ENCODE measurements around the gene C1orf232. TPM values are rescaled to one million over a fixed set of nuclear protein-coding genes. Genes with fewer than 3 reads are reported as not detected.

C1orf232 gene
- total and polyA plus RNA-seq, 9 of the 15 experiments (the other 6 are each of a cell fraction or from before 2014, with no cell fraction given), result not detected

DNA sequence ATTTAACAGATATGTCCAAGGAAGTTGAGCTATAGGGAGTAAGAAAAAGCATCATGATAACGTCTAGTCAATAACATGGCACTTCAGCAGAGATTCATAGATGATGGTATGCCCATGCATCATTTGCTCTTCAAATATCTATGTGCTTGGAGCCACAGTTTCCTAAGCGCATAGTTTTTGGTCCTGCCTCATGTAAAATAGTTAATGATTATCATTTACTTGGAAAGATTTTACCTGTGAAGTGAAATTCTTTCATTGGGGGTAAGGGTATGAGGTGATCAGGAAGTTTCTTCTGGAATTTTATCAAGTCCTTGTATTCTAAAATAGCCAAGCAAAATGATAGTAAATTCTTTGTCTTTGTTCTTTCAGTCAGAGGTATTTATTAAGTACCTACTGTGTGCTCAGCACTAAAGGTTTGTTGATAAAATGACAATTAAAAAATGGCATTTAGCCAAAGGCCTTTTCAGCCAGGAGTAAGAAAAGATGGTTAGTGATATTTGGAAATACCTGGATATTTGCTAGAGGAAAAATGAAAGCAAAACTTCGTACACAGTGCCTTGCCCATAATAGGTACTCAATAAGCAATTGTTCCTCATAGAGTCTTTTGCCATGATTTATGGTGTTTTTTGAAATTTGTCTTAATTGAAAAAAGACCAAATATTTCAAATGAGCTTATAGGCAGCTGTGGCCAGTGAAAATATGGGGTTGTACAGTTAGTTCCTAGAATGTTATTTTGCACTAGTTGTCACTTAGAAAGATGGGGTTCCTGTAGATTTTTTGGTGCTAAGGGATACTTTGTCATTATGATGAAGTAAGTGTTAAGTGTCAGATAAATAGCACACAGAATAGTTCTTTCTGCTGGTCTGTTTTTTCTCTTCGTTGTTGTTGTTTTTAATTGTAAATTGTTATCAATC, 44.1 kb downstream of the C1orf232 start (continued):
- TF ChIP-seq, protein P1, sequence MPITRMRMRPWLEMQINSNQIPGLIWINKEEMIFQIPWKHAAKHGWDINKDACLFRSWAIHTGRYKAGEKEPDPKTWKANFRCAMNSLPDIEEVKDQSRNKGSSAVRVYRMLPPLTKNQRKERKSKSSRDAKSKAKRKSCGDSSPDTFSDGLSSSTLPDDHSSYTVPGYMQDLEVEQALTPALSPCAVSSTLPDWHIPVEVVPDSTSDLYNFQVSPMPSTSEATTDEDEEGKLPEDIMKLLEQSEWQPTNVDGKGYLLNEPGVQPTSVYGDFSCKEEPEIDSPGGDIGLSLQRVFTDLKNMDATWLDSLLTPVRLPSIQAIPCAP (CRISPR knock-in tag; IDR thresholded peaks at IDR 0.05; ENCODE audit: borderline replicate concordance), result no peak
- TF ChIP-seq, protein P2, sequence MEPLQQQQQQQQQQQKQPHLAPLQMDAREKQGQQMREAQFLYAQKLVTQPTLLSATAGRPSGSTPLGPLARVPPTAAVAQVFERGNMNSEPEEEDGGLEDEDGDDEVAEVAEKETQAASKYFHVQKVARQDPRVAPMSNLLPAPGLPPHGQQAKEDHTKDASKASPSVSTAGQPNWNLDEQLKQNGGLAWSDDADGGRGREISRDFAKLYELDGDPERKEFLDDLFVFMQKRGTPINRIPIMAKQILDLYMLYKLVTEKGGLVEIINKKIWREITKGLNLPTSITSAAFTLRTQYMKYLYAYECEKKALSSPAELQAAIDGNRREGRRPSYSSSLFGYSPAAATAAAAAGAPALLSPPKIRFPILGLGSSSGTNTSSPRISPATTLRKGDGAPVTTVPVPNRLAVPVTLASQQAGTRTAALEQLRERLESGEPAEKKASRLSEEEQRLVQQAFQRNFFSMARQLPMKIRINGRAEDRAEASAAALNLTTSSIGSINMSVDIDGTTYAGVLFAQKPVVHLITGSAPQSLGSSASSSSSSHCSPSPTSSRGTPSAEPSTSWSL (CRISPR knock-in tag; IDR thresholded peaks at IDR 0.05; ENCODE audit: borderline replicate concordance), result no peak
- peak; percentile 18 for TF ChIP-seq TAF9B (IDR thresholded peaks at IDR 0.05; ENCODE audit: partially characterized antibody)
- TF ChIP-seq, protein P3, sequence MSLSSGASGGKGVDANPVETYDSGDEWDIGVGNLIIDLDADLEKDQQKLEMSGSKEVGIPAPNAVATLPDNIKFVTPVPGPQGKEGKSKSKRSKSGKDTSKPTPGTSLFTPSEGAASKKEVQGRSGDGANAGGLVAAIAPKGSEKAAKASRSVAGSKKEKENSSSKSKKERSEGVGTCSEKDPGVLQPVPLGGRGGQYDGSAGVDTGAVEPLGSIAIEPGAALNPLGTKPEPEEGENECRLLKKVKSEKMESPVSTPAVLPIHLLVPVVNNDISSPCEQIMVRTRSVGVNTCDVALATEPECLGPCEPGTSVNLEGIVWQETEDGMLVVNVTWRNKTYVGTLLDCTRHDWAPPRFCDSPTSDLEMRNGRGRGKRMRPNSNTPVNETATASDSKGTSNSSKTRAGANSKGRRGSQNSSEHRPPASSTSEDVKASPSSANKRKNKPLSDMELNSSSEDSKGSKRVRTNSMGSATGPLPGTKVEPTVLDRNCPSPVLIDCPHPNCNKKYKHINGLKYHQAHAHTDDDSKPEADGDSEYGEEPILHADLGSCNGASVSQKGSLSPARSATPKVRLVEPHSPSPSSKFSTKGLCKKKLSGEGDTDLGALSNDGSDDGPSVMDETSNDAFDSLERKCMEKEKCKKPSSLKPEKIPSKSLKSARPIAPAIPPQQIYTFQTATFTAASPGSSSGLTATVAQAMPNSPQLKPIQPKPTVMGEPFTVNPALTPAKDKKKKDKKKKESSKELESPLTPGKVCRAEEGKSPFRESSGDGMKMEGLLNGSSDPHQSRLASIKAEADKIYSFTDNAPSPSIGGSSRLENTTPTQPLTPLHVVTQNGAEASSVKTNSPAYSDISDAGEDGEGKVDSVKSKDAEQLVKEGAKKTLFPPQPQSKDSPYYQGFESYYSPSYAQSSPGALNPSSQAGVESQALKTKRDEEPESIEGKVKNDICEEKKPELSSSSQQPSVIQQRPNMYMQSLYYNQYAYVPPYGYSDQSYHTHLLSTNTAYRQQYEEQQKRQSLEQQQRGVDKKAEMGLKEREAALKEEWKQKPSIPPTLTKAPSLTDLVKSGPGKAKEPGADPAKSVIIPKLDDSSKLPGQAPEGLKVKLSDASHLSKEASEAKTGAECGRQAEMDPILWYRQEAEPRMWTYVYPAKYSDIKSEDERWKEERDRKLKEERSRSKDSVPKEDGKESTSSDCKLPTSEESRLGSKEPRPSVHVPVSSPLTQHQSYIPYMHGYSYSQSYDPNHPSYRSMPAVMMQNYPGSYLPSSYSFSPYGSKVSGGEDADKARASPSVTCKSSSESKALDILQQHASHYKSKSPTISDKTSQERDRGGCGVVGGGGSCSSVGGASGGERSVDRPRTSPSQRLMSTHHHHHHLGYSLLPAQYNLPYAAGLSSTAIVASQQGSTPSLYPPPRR (CRISPR knock-in tag; IDR thresholded peaks at IDR 0.05; ENCODE audit: borderline replicate concordance), result no peak
- TF ChIP-seq TAL1 (IDR thresholded peaks at IDR 0.05), result no peak
- no peak for TF ChIP-seq CREB1 (IDR thresholded peaks at IDR 0.05)
- TF ChIP-seq CREB1 (CRISPR knock-in tag; IDR thresholded peaks at IDR 0.05), result no peak
- TF ChIP-seq, protein P4, sequence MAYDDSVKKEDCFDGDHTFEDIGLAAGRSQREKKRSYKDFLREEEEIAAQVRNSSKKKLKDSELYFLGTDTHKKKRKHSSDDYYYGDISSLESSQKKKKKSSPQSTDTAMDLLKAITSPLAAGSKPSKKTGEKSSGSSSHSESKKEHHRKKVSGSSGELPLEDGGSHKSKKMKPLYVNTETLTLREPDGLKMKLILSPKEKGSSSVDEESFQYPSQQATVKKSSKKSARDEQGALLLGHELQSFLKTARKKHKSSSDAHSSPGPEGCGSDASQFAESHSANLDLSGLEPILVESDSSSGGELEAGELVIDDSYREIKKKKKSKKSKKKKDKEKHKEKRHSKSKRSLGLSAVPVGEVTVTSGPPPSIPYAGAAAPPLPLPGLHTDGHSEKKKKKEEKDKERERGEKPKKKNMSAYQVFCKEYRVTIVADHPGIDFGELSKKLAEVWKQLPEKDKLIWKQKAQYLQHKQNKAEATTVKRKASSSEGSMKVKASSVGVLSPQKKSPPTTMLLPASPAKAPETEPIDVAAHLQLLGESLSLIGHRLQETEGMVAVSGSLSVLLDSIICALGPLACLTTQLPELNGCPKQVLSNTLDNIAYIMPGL (CRISPR knock-in tag; IDR thresholded peaks at IDR 0.05), result no peak
- TF ChIP-seq TBL1XR1 (IDR thresholded peaks at IDR 0.05; ENCODE audit: low read length in 2 of 2), result no peak
- no peak for TF ChIP-seq MBD2 (IDR thresholded peaks at IDR 0.05; ENCODE audit: borderline replicate concordance, low read depth)
- TF ChIP-seq, protein P5, sequence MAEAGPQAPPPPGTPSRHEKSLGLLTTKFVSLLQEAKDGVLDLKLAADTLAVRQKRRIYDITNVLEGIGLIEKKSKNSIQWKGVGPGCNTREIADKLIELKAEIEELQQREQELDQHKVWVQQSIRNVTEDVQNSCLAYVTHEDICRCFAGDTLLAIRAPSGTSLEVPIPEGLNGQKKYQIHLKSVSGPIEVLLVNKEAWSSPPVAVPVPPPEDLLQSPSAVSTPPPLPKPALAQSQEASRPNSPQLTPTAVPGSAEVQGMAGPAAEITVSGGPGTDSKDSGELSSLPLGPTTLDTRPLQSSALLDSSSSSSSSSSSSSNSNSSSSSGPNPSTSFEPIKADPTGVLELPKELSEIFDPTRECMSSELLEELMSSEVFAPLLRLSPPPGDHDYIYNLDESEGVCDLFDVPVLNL (CRISPR knock-in tag; IDR thresholded peaks at IDR 0.05; ENCODE audit: low read depth), result no peak
- TF ChIP-seq NFE2L1 (tag; IDR thresholded peaks at IDR 0.05; ENCODE audit: borderline replicate concordance, low read depth), result no peak
- TF ChIP-seq PRMT5 (CRISPR knock-in tag; IDR thresholded peaks at IDR 0.05), result no peak
- TF ChIP-seq TAF1 (IDR thresholded peaks at IDR 0.05; ENCODE audit: control insufficient read depth, extremely low read depth, insufficient read depth, low read length, severe bottlenecking), result no peak
- no peak for TF ChIP-seq TCF7L2 (IDR thresholded peaks at IDR 0.05; ENCODE audit: low read depth, low read length)
- TF ChIP-seq TEAD1 (CRISPR knock-in tag; IDR thresholded peaks at IDR 0.05), result peak in 1 of 2 experiments; percentile 18; a peak in 1 of 4 replicates
